Smooth muscle cell (in vitro differentiated cells): ENCODE measurements around the gene GOLIM4. TPM values are rescaled to one million over a fixed set of nuclear protein-coding genes. Genes with fewer than 3 reads are reported as not detected.

Source experiments
- DNase-seq: peaks from one replicate; lab custom pipeline; 2025; ENCODE audit not compliant: unreplicated experiment; lab: John Stamatoyannopoulos, UW
- H2AFZ ChIP-seq: fragments of 200-600 bp; sonication (generic); 2 replicates; pipeline ENCODE4 v1.6.0; 2016; ENCODE audit warnings: antibody characterized with exemption, low read depth, mild to moderate bottlenecking
- H3F3A ChIP-seq: fragments of 200-600 bp; sonication (generic); 2 replicates; pipeline ENCODE4 v1.6.0; 2017; ENCODE audit warnings: antibody characterized with exemption, low read depth
- H3K27ac ChIP-seq: fragments of 200-600 bp; sonication (generic); 2 replicates; pipeline ENCODE4 v1.5.1; 2016; ENCODE audit warnings: low read depth, mild to moderate bottlenecking
- H3K27me3 ChIP-seq: fragments of 200-600 bp; sonication (generic); 2 replicates; pipeline ENCODE4 v1.6.1; 2016; ENCODE audit warnings: low read depth, mild to moderate bottlenecking
- H3K36me3 ChIP-seq: fragments of 200-600 bp; sonication (generic); 2 replicates; pipeline ENCODE4 v1.5.1; 2016; ENCODE audit warnings: low read depth
- H3K4me1 ChIP-seq: fragments of 200-600 bp; sonication (generic); 2 replicates; pipeline ENCODE4 v1.5.1; 2016; ENCODE audit warnings: low read depth
- H3K4me2 ChIP-seq: fragments of 200-600 bp; sonication (generic); 2 replicates; pipeline ENCODE4 v1.6.0; 2016; ENCODE audit warnings: mild to moderate bottlenecking
- H3K4me3 ChIP-seq: fragments of 200-600 bp; sonication (generic); 2 replicates; pipeline ENCODE4 v1.5.1; 2016; ENCODE audit warnings: mild to moderate bottlenecking
- H3K79me2 ChIP-seq: fragments of 200-600 bp; sonication (generic); 2 replicates; pipeline ENCODE4 v1.6.0; 2016; ENCODE audit warnings: low read depth, mild to moderate bottlenecking
- H3K9ac ChIP-seq: fragments of 200-600 bp; sonication (generic); 2 replicates; pipeline ENCODE4 v1.6.0; 2016; ENCODE audit warnings: low read depth
- H3K9me3 ChIP-seq: fragments of 200-600 bp; sonication (generic); replicated peaks from 2 replicates; pipeline ENCODE4 v1.5.1; 2016; ENCODE audit warnings: low read depth
- H4K20me1 ChIP-seq: fragments of 200-600 bp; sonication (generic); 2 replicates; pipeline ENCODE4 v1.6.0; 2016; ENCODE audit warnings: low read depth
- WGBS: methylation state at CpG from one replicate; pipeline ENCODE4 v1.1.7; 2016; ENCODE audit warnings: low lambda C conversion rate; 5-methylcytosine and 5-hydroxymethylcytosine counted together
- polyA plus RNA-seq: library from polyadenylated mRNA; unstranded; fragments of >200 nt; fragmentation: Nextera tagmentation; extraction: Ambion mirVana; gene quantifications from 2 replicates; pipeline ENCODE4 v1.2.1, GENCODE V29; 2016
- total RNA-seq: library from RNA; depleted of rRNA; stranded (reverse); fragments of >200 nt; gene quantifications from 2 replicates; pipeline ENCODE4 v1.2.3, GENCODE V29; 2014
- TF ChIP-seq, protein P1 (sequence below): fragments of 200-600 bp; sonication (generic); IDR thresholded peaks from 2 replicates; pipeline ENCODE4 v1.5.1; 2017; ENCODE audit warnings: borderline replicate concordance, mild to moderate bottlenecking, antibody characterized with exemption; ENCODE audit not compliant: insufficient read depth, poor library complexity, severe bottlenecking

Gene GOLIM4, protein sequence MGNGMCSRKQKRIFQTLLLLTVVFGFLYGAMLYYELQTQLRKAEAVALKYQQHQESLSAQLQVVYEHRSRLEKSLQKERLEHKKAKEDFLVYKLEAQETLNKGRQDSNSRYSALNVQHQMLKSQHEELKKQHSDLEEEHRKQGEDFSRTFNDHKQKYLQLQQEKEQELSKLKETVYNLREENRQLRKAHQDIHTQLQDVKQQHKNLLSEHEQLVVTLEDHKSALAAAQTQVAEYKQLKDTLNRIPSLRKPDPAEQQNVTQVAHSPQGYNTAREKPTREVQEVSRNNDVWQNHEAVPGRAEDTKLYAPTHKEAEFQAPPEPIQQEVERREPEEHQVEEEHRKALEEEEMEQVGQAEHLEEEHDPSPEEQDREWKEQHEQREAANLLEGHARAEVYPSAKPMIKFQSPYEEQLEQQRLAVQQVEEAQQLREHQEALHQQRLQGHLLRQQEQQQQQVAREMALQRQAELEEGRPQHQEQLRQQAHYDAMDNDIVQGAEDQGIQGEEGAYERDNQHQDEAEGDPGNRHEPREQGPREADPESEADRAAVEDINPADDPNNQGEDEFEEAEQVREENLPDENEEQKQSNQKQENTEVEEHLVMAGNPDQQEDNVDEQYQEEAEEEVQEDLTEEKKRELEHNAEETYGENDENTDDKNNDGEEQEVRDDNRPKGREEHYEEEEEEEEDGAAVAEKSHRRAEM
- total RNA-seq, result 44.5 and 65.1 TPM in 2 replicates
- polyA plus RNA-seq, result 45.4 and 59.9 TPM in 2 replicates

DNA sequence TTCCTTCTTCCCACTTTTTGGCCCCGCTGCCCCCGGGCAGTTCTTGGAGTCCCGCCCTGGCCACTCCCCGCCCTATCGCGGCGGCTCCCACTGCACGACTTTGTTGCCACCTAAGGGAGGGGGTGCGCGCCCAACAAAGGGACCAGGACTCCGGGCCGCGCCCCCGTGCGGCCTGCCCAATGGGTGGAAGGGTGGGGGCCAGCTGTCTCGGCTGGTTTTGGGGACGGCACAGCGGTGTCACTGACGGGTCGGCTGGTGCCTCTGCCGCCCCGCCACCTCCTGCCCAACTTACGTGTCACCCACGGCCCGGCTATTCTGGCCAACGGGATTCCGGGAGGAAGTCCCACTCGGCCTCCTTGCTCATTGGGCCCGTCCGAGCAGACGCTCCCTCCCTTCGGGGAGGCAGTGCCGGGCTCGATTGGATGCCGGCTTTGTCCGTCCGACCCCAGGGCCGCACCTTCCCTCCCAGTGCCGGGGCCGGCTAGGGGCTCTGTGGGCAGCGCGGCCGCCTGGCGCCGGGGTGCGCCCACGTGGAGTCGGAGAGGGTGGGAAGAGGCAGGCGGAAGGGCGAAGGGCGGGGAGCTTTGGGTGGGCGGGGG is at the start of gene GOLIM4:
Gene GOLIM4, minus strand, starts transcription at position 314 of the 599 bp plus-strand sequence. CDS start 639 bp downstream, outside the sequence.
- peaks cover 35% of the 10 kb centered on the region for H3K4me1 ChIP-seq
- no peaks in the 10 kb centered on the region for H3K27me3 ChIP-seq
- H3K9ac ChIP-seq, result peak within 1 kb of the TSS; percentile 91
- no peaks in the 10 kb centered on the region for H3K9me3 ChIP-seq
- WGBS, result 1% methylated on average over 46 of the region's 52 CpGs
- peak within 1 kb of the TSS; percentile 94 for H2AFZ ChIP-seq
- H3K79me2 ChIP-seq, result peaks cover 40% of the 10 kb centered on the region
- peak within 1 kb of the TSS; percentile 77 for H3K4me3 ChIP-seq
- peak within 1 kb of the TSS; percentile 97 for H3K27ac ChIP-seq
- peak; percentile 97 for DNase-seq
- peaks cover 10% of the 10 kb centered on the region for H3F3A ChIP-seq
- TF ChIP-seq, protein P1, sequence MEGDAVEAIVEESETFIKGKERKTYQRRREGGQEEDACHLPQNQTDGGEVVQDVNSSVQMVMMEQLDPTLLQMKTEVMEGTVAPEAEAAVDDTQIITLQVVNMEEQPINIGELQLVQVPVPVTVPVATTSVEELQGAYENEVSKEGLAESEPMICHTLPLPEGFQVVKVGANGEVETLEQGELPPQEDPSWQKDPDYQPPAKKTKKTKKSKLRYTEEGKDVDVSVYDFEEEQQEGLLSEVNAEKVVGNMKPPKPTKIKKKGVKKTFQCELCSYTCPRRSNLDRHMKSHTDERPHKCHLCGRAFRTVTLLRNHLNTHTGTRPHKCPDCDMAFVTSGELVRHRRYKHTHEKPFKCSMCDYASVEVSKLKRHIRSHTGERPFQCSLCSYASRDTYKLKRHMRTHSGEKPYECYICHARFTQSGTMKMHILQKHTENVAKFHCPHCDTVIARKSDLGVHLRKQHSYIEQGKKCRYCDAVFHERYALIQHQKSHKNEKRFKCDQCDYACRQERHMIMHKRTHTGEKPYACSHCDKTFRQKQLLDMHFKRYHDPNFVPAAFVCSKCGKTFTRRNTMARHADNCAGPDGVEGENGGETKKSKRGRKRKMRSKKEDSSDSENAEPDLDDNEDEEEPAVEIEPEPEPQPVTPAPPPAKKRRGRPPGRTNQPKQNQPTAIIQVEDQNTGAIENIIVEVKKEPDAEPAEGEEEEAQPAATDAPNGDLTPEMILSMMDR, result peak; percentile 3
- H4K20me1 ChIP-seq, result peaks cover 39% of the 10 kb centered on the region
- H3K36me3 ChIP-seq, result no peaks in the 10 kb centered on the region
- peak within 1 kb of the TSS; percentile 94 for H3K4me2 ChIP-seq

DNA sequence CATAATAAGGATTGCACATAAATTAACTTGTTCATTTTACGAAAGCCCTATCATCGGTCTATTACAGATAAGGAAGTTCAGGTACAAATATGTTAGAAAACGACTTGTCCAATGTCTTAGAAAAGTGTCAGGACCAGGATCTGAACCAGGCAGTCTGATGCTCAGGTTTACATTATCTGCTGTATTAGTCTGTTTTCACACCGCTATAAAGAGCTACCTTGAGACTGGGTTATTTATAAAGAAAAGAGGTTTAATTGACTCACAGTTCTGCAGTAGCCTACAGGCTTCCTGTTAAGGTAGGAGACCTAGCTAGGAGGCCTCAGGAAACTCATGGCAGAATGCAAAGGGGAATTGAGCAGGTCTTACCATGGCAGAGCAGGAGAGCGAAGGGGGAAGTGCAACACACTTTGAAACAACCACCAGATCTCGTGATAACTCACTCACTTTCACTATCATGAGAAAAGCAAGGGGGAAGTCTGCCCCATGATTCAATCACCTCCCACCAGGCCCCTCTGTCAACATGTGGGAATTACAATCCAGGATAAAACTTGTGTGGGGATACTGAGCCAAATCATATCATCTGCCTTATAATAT is 45.8 kb upstream of the GOLIM4 start:
- Histone ChIP-seq H3K4me2 (no peak overlapping the region), H2AFZ (no peak overlapping the region), H3K9me3 (no peaks in the 10 kb centered on the region), H3K4me3 (no peak overlapping the region), H3K36me3 (no peaks in the 10 kb centered on the region), H3K79me2 (no peaks in the 10 kb centered on the region), H4K20me1 (no peaks in the 10 kb centered on the region), H3K27me3 (no peaks in the 10 kb centered on the region), H3F3A (no peaks in the 10 kb centered on the region), H3K4me1 (no peaks in the 10 kb centered on the region), H3K27ac (no peak overlapping the region), H3K9ac (no peak overlapping the region)
- no peak for DNase-seq
- TF ChIP-seq, protein P1, result no peak
- WGBS, result 78% methylated on average over 6 of the region's 6 CpGs

DNA sequence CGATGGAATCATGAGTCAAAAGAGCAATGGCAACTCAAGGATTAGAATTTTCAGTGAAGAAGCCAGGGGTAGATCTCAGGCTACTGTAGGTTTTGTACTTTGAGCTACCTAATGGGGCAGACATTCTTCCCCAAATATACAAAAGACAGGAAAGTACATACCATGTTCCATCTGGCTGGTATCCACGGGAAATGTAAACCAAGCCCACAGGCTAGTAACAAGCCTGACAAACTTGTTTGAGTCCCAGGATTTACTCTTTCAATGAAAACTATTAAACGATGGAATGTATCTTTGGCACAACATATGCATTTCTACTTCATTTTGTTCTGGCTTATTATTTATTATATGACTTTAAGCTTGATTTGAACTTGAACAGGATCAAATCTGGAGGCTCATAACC is 44.2 kb upstream of the GOLIM4 start:
- H2AFZ ChIP-seq, result no peak overlapping the region
- WGBS, result 80% methylated on average over 3 of the region's 3 CpGs
- no peak overlapping the region for H3K9ac ChIP-seq
- H3K27me3 ChIP-seq, result no peaks in the 10 kb centered on the region
- H3K36me3 ChIP-seq, result no peaks in the 10 kb centered on the region
- no peaks in the 10 kb centered on the region for H4K20me1 ChIP-seq
- H3K4me3 ChIP-seq, result no peak overlapping the region
- DNase-seq, result no peak
- no peaks in the 10 kb centered on the region for H3F3A ChIP-seq
- H3K4me2 ChIP-seq, result no peak overlapping the region
- H3K79me2 ChIP-seq, result no peaks in the 10 kb centered on the region
- H3K27ac ChIP-seq, result no peak overlapping the region
- no peaks in the 10 kb centered on the region for H3K4me1 ChIP-seq
- no peaks in the 10 kb centered on the region for H3K9me3 ChIP-seq
- TF ChIP-seq, protein P1, result no peak
